AG09319 (cell line): Measurements from ENCODE around the gene TIMM17B.

Source experiments
- DNase-seq: peaks from one replicate; pipeline ENCODE4 v3.0.0-alpha.2; 2010; ENCODE audit warnings: low read depth; ENCODE audit errors: extremely low read depth
- TF ChIP-seq, protein P1 (sequence below): IDR thresholded peaks from 2 replicates; pipeline ENCODE4 v1.5.1; 2011; ENCODE audit warnings: low read depth, mild to moderate bottlenecking, inconsistent platforms, low read length, moderate library complexity

The TIMM17B gene

DNA sequence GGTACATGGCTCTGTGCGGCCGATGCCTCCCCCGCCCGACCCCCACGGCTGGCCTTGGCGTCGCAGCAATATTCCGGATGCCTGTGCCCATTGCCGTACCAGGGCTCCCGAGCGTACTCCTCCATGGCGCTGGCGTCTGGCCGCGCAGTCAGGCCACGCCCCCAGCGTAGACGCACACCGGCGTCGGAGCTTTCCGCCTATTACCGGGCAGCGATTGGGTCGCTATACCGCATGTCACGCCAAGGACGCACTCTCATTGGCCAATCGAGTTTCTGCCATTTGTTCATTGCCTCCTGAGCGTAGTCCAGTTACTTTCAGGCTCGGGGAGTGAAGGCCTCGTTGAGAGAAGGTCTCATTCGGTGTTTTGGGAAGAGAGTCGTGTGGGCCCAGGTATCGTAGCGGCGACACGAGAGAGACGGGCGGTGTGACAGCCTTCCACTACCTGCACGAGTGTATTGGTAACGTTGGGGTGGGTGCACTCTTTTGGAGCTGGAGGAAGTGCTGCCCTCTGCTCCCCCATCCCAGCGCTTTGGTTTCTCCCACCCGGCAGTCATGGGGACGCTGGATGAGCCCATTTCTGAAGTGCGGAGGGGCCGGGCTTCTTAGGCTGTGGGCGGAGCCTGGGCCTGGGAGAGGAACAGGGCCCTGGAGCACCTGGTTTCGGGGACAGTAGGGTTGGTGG is at the start of gene TIMM17B, which contains the start of gene PQBP1:
TSS of gene TIMM17B (minus strand) at position 144 of the 682 bp plus-strand sequence. CDS start at position 125, 19 bp downstream.
TSS of gene PQBP1 (plus strand) at position 306 of the 682 bp plus-strand sequence. CDS start 580 bp downstream, outside the sequence.
- TF ChIP-seq, protein P1, sequence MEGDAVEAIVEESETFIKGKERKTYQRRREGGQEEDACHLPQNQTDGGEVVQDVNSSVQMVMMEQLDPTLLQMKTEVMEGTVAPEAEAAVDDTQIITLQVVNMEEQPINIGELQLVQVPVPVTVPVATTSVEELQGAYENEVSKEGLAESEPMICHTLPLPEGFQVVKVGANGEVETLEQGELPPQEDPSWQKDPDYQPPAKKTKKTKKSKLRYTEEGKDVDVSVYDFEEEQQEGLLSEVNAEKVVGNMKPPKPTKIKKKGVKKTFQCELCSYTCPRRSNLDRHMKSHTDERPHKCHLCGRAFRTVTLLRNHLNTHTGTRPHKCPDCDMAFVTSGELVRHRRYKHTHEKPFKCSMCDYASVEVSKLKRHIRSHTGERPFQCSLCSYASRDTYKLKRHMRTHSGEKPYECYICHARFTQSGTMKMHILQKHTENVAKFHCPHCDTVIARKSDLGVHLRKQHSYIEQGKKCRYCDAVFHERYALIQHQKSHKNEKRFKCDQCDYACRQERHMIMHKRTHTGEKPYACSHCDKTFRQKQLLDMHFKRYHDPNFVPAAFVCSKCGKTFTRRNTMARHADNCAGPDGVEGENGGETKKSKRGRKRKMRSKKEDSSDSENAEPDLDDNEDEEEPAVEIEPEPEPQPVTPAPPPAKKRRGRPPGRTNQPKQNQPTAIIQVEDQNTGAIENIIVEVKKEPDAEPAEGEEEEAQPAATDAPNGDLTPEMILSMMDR = no peak
- DNase-seq = peak; percentile 86

DNA sequence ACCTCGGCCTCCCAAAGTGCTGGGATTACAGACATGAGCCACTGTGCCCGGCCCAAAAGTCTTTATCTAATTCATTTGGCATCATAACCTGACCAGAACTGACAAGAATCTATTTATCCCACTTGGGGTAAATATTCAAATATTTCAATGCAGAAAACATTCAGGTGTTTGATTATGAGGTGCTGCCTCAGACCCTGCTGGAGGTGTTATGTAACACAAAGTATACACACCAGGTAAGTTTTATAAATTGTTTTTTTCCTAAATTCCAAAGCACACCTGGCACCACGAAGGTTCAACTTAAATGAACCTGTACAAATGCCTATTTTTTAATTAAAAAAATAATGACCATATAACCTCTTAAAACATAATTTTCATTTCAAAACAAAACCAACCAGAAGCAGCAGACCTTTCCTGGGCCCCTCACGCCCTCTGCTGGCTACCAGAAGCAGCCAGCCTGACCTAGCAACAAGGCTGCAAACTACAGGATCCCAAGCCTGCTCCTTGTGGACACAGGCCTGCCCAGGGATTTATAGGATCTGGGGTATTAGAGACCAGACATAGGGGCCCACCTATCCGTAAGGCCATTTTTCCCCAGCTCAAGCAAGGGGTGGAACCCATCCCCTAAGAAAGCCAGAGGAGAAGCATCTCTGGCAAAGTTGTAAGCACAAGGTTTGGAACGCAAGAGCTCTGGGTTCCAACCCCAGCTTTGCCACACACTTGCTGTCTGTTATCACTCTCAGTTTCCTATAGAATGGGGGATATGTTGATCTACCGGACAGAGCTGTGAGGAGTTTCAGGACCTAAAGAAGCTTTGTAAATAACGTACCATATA is 48.2 kb upstream of the TIMM17B start:
- TF ChIP-seq, protein P1 = peak; percentile 85
- DNase-seq = no peak

DNA sequence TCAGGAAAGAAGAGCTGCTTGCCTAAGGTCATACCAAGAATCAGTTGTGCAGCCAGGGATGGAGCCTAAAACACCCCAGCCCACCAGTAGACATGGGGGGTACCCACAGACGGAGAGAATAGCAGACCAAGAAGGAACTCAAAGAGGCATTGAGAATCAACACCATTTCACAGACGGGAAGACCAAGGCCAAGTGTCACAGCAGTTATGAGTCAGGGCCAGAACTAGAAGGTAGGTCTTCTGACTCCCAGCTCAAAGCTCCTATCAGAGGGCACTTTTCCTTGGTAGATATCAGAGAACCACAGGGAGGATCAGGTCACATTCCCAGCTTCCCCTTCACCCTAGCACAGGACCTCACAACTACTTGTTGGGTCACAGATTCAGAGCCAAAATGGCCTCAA is 45.3 kb upstream of the TIMM17B start:
- TF ChIP-seq, protein P1 = no peak

DNA sequence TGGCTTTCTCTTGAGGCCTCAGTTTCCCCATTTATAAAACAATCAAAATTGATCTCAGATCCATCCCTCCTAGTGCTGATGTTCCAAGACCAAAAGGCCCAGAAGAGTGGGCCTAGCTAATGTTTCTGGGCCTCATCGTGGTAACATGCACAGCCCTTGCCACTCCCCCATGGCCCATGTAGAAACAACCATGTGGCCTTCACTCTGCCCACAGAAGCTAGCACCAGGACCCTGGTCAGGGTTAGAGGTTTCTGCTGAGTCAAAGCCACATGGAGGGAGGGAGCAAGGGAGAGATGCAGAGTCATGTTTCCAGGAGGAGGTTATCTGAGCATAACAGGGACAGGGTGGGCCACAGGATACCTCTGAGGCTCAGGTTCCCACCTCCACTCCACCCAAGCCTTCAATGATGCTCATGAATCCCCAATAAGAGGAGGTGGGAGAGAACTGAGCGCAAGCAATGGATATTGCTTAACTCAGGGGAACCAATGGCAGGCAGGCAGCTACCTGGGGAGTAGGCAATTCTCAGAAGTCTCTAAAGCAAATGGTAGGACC is 42.9 kb upstream of the TIMM17B start:
- TF ChIP-seq, protein P1 = no peak
- DNase-seq = no peak

More for the DNA sequence above, 45.3 kb upstream of the TIMM17B start:
- DNase-seq = no peak

DNA sequence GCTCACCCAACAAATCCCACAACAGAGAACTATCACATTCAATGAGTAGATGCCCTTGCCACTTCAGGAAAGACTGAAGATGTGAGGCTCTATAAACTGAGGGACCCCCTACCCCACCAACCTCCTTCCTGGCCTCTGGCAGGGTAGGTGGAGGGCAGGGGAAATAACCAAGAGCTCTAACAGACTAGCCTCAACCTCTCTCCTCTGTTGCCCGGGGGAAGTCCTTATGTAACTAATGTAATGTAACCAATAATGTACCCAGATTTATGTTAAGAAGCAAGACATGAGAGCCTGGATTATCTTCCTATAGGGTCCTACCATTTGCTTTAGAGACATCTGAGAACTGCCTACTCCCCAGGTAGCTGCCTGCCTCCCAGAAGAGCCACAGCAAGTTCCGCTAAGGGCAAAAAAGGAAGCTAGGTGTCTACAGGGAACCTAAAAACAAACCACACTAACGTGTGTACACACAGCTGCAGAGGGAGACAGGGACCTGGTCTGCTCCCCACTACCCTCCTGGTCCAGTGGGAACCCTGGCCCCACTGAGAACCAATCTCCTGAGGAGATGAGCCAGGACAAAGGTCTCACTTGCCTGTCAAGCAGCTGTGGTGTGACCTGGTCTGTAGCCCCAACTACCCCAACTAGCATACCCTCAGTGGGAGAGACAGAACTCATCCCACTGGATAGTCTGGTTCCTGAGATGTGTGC is 42.1 kb upstream of the TIMM17B start:
- TF ChIP-seq, protein P1 = no peak
- no peak for DNase-seq

DNA sequence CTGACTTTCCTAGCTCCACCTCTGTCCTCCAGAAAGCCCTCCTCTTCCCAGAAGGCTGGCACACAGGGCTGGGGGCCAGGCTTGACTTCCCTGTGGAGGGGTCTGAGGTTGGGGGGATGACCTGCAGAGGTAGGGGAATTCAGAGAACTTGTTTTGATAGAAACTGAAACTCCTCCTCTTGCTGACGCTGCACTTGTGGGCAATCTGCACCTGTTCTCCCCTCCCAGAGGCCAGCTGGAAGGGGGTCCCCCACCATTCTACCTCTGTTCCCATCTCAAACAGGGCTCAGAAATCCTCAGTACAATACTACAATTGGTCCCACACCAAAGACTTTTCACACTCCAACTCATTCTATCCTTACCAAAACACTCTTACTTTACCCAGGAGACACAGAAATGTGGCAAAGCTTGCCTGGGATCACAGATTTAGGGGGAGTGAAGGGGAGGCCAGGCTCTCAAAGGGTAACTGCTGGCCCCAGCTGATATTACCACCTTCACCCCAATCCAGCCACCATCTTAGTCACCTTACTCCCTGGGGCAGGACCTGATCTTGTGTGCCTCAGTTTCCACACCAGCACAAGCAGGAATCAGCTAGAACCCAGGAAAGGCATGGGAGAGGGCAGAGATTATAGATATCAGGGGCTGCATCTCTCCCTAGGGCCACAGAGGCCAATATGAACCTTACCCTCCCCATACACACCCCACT is 41.3 kb upstream of the TIMM17B start:
- TF ChIP-seq, protein P1 = no peak
- DNase-seq = no peak
